DMS79 (cell line): ENCODE measurements around the gene USP14.

Source experiments
- DNase-seq: peaks from one replicate; lab custom pipeline; 2025; lab: John Stamatoyannopoulos, UW

Gene USP14

GRCh38 chr18:227902-228301, 69.5 kb downstream of the USP14 start:
- DNase-seq, result no peak

- DNase-seq, result no peak
These were observed 70.2 kb downstream of the USP14 start for GRCh38 chr18:228586-228985.

- DNase-seq, result no peak
These were observed 73.2 kb downstream of the USP14 start for GRCh38 chr18:231563-231962.

GRCh38 chr18:240175-240574, 81.8 kb downstream of the USP14 start:
- DNase-seq, result no peak

- DNase-seq, result no peak
These were observed 87.0 kb downstream of the USP14 start for GRCh38 chr18:245282-245847.

GRCh38 chr18:248053-248452, 89.7 kb downstream of the USP14 start:
- no peak for DNase-seq

GRCh38 chr18:250685-251084, 92.3 kb downstream of the USP14 start:
- DNase-seq, result no peak

GRCh38 chr18:251572-251971, 93.2 kb downstream of the USP14 start:
- DNase-seq, result no peak

- DNase-seq, result no peak
These were observed 94.8 kb downstream of the USP14 start for GRCh38 chr18:253121-253520.

GRCh38 chr18:255171-255570, 96.8 kb downstream of the USP14 start:
- DNase-seq, result no peak

- no peak for DNase-seq
These were observed 102.2 kb downstream of the USP14 start for GRCh38 chr18:260547-260946.

GRCh38 chr18:261398-262073, 103.2 kb downstream of the USP14 start:
- no peak for DNase-seq
